ENCODE results near the gene TMEM273.

The TMEM273 gene

DNA sequence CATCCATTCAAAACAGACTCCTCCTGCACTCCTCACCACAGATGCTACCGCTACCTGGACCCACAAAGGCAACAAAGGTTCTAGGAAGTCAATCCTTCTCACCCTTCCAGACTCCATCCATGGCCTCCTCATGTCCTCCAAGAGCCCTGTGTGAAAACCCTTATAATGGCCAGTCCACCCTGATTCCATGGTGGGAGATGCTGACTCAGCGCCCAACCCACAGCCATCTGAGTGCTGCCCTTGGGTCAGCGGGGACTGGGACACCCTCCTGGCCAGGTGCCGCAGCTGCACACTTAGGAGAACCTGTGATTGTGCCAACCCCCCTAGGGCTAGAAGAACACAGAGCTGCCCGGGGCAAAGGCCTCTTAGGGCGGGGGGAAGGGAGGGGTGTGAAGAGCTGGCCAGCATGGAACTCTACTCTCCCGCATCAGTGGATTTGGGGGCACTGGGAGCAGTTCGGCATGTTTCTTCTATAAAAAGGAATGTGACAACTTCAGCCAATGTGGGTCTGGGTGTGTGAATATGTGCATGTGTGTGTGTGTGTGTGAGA lies 25.4 kb downstream of the TMEM273 start:
- FAIRE-seq: no peak

DNA sequence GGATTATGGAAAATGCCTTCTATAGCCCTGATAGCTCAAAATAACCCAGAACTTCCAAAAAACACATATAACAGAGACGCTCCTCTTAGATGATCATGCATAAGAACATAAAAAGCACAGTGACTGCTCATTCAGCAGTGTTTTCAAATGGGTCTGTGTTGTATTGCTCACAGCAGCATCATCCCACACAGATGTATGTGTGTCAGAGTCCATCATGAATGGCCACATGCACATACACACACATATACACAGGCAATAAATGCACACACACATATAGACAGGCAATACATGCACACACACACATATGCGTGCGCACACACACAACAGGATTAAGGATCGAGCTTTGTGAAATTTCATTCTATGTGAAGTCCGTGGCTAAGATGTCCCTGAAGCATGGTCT lies 26.1 kb downstream of the TMEM273 start:
- FAIRE-seq: no peak

DNA sequence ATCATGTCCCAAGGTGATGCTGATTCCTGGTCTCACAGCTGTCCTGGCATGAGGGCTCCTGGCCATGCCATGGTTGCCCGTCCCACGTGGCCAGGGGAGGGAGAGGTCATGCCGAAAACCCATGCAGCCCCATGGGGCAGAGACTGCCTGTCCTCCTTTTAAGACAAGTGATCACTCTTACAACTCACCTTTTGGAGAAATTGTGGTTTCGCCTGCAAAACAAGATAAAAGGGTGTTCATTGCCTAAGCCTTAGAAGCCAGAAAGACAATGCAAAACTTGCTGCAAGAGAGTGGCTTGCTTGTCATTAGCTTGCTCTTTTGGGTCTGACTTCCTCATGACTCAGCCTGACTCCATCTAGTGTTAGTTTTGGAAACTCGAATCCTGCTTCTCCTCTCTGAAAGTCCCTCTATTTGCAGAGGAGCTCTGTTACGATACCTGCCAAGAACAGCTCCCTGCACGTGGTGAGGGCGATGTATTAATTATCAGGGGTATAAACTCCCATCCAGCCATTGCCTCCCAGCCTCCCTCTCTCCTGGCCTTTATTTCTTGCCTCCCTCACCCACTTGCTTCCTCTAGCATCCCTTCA lies 26.7 kb downstream of the TMEM273 start:
- FAIRE-seq: no peak

DNA sequence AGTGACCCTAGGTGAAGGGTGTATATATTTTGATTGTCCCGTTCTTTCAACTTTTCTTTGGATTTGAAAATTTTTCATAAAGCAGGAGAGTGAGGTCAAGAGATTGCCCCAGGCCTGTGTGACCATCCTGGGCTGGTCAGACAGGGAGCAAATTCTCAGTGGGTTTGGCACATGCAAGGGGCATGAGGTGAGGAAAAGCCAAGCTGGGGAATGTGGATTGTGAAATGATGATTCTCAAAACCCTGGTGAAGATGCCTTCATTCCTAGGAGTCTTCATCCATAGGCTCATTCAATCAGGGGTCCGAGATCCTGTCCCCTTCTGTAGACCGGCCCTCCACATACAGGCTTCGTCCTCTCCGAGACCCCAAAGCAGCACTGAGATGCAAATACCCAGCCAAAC lies 27.4 kb downstream of the TMEM273 start:
- no peak for FAIRE-seq

DNA sequence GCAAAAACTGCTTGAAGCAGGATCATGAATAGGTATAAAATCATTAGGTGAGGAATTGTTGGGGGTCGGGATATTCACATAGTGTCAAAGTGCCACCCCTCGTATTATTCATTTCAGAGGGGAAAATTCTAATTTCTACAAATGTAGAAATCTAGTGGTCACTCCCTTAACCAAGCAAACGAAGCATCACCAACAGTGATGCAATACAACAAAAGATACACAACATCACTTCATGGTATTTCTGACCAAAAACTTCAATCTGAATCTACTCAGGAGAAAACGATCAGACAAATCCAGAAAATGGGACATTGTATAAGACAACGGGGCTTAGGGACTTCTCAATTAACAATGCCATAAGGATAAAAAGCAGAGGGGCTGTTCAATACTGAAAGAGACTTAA lies 28.1 kb downstream of the TMEM273 start:
- no peak for FAIRE-seq

DNA sequence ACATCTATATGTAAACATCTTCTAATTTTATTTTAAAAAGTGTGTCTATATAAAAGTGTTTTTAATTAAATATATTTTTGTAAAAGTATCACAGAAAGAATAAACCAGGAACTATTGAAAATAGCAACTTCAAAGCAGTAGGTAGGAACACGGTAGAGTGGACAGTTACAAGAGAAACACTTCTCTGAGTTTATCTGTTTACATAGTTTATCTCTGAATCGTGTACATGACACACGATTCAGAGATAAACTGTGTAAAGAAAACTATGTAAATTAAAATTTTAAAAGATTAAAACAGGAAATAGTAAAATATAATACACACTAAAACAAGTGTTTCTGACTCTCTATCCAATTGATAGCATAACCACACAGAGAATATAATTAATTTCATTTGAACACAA lies 29.3 kb downstream of the TMEM273 start:
- FAIRE-seq: no peak

DNA sequence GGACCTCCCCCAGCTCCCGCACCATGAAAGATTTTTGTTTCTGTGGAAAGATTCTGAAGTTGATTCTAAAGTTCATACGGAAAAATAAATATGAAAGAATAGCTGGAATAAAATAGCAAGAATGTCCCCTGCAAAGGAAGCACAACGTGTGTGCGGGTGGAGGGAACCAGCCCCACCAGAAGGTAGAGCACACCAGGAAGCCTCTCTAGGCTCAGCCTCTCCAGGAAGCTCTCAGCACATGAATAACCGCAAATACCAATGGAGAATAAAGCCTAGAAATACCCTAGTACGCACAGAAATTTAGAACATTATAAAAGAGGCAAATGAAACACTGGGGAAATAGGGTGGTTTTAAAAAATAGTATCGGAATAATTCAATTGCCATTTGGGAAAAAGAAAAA lies 29.8 kb downstream of the TMEM273 start:
- no peak for FAIRE-seq

DNA sequence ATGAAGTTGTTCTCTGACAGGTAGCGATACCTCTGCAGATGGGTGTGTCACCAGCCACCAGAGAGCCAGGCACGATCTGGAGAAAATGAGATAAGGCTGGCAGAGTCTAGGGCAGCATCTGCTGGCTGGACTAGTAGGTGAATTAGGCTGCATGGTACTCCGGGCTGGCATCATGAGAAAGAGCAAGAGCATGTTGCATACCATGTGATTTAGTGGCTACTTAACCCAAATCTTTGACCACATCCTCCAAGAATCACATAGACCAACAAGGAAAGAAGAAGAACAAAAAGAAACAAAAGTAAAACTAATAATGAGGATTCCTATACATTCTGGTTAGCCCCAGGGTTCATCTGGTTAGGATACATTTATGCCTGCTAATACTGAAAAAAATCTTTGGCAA lies 31.0 kb downstream of the TMEM273 start:
- no peak for FAIRE-seq

DNA sequence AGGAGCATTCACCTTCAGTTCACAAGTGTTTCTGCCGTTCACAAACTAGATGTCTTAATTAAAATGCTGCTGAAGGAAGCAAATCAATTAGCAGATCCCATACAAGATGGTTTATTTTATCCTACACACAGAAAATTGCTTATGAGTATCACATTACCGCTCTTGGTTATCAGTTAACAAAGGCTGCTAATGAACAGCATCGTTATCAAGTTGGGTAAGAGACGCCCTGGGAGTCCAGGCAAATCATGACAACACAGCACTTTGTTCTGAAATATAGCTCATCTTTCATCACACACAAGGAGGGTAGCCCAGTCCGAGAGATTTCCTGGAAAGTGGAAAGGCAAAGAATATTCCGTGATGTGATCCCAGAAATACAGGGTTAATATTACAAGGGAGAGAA lies 33.5 kb downstream of the TMEM273 start:
- no peak for FAIRE-seq

DNA sequence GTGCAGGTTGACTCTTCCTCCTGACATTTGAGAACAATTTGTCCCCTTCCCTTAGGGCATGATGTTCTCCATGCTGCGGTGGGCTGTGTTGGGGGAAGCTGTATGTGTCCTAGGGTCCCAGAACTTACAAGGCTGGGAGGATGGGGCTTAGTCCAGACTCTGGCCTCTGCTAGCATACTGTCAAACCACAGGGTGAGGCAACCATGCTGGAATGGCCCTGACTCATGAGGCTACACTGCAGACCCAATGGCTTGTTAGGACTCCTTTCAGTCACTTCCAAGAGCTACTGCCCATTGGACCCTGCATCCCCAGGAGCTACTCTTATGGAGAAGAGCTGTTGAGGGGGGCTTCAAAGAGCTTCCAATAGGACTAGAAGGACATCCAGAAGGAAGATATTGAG lies 34.2 kb downstream of the TMEM273 start:
- FAIRE-seq: no peak

DNA sequence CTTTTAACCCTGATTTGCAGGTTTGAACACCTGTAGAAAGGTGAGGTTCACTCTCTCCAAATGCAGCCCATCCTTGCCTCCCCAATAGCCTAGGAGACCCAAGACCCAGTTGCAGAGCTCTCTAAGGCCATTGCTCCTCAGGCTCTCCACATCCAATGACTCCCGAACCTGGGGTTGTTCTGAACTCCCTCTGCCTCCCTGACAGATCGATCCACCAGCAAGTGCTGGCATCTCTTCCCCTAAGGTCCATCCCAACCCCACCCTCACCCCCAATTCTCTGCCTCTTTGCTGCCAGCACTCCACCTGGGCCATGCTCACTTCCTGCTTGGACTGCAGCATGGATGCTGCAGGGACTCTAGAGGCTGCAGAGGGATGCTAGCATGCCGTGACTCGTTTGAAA lies 35.1 kb downstream of the TMEM273 start:
- no peak for FAIRE-seq

DNA sequence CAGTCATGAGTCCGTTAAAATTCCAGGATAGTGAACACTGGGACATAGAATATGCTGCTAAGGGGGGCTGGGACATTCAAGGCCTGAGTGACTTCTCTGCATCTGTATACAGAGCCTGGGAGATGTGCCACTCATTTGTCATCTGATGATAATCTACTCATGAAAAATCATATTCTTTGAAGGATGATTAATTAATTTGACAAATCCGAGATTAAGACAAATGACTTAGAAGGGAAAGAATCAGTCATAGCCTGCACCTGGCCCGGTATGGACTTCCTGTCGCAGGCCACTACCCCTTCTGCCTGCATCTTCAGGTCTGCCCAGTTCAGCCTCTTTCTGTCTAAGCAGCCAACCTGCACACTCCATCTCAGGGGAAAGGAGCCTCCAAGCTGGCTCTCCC lies 35.5 kb downstream of the TMEM273 start:
- FAIRE-seq: no peak

DNA sequence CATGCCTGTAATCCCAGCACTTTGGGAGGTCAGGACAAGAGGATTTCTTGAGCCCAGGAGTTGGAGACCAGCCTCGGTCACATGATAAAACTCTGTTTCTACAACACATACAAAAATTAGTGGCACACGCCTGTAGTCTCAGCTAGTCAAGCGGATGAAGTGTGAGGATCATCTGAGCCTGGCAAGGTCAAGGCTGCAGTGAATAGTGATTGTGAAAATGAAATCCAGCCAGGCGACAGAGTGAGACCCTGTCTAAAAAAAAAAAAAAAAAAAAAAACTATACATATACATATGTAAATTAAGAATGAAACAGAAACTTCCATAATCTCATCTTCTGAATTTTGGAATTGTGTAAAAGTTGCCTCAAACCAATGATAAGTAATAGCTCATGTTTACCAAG lies 36.2 kb downstream of the TMEM273 start:
- no peak for FAIRE-seq

DNA sequence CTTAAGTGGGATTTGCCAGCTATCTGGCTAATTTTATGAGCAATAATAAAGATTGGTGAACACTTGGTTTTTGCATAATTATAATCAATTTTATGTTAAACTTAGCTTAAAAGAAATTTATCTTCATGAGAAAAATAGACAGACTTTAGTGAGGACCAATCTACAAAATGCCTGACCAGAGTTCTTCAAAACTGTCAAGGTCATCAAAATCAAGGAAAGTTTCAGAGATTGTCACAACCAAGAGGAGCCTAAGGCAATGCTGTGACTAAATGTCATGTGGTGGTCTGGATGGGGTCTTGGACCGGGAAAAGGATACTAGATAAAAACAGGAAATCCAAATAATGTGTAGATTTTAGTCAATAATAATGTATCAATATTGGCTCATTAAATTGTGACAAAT lies 36.7 kb downstream of the TMEM273 start:
- no peak for FAIRE-seq

DNA sequence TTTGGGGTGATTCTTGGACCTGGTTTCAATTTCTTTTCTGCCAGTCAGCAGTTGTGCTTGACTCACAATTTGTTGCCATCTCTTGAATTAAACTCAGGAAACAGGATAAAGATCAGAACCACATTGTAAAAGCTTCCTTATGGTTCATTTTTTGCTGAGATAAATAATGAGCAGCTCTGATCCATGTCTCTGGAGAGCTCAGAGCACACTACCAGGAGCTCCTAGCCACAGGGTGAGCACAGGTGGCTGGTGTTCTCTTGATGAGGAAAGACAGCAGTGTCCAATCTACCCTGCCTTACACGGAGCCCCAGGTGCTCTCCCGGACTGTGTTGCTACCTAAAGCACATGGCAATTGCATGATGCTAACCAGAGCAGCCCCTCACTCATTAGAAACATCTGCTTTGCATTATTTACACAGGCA lies 37.2 kb downstream of the TMEM273 start:
- no peak for FAIRE-seq

DNA sequence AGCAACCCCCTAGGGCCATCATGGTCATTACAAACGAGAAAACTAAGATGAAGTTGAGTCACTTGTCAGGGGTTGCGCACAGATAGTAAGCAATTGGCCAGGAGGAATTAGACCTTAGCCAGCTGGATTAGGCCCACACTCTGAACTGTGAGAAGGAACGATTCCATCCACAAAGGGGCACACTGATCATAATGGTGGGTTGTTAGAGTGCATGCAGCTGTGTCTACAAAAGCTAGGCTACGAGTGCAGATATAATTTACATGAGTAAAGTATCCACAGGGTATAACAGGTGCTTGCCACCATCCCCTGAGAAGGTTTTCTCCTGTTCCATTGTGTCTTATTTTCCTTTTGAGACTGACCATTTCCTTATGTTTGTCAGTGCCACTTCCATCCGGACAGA lies 37.8 kb downstream of the TMEM273 start:
- no peak for FAIRE-seq

DNA sequence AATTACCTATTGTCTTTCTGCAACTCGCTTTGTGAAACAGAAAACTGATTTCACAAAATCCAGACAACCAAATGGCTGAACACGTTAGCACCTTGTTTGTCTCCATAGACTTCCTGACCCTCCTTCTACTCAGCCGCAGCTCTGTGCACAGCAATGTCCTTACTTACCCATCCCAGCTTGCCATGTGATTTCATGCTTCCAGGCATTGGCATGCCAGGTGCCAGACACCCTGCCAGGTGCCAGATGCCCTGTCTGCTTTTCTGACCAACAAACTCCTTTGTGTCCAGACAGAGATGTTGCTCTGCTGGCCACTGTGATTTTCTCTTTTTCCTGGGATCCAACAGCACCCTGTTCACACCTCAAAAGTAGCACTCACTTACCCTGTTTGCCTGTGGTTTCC lies 38.3 kb downstream of the TMEM273 start:
- FAIRE-seq: no peak

DNA sequence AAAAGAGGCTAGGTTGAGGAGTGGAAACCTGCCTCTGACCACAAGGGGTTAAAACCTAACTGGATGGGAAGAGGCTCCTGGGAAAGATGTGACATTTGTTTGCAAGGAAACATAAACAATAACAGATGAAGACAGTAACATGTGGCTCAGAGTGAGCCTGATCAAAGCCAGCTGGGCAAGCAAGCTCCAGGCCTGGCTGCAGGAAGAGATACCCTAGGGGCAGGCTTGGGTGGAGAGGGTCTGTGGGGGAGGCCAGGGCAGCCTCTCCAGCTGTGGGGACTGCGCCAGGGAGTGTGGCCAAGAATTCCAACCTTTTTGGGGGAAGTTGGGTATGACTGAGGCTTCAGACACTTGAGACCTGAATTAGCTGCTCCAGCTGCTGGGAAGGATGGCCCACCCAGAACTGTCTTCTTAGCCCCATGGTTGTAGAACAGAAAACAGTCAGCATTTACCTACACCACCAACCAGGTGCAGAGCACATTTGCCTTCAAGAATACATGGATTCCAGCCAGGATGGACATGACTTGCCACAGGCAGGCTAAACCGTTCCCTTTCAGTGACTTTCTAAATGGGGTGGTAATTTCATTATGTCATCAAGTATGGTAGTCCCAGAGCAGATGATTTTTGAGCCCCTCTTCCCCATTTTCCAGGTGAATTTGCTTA lies 44.0 kb downstream of the TMEM273 start:
- no peak for FAIRE-seq

DNA sequence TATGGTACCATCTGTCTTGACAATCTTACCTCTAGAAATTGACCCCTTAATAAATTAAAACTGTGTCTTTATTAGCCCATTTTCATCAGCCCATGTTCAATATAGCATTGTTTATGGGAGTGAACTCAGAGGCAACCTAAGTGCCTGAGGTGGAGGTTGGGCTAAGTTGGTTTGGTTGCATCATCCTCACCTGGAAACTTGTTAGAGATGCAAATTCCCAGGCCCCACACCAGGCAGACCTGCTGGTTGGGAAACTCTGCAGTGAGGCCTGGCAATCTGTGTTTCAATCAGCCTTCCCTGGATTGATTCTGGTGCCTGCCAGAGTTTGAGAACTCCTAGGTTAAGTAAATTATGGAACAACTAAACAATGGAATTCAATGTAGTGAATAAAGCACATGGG lies 44.9 kb downstream of the TMEM273 start:
- no peak for FAIRE-seq

DNA sequence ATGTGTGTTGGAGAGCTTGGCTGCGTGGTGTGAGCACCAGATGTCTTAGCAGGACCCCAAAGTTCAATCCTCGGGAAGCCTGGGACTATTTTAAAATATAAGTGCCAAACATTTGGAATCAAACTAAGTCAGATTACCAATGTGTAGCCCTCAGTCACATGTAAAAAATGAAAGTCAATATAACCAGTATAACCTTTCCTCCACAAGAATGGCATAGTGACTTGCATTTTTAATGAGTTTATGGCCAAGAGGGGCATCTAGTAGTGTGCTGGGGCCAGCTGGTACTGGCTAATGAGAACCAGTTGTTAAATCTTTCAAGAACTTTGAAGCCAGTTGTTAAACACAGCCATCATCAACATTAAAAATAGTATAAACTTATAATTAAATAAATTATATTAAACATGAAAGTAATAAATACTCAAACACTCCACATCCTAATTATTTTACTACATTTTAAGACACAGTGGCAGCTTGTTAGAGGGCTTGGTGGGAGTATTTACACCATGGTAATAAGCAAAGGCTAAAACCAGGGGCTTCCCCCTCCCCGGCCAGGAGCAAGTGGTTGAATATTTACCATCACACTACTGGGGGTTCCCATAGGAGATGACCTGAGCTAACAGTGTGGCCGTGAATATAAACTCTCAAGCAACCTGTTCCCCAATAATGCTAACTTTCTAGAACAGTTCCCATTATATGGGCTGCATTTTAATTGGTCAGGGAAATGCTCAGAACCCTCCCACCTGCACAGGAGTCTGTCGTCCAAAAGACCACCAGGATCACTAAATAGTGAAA lies 46.5 kb downstream of the TMEM273 start:
- FAIRE-seq: no peak

DNA sequence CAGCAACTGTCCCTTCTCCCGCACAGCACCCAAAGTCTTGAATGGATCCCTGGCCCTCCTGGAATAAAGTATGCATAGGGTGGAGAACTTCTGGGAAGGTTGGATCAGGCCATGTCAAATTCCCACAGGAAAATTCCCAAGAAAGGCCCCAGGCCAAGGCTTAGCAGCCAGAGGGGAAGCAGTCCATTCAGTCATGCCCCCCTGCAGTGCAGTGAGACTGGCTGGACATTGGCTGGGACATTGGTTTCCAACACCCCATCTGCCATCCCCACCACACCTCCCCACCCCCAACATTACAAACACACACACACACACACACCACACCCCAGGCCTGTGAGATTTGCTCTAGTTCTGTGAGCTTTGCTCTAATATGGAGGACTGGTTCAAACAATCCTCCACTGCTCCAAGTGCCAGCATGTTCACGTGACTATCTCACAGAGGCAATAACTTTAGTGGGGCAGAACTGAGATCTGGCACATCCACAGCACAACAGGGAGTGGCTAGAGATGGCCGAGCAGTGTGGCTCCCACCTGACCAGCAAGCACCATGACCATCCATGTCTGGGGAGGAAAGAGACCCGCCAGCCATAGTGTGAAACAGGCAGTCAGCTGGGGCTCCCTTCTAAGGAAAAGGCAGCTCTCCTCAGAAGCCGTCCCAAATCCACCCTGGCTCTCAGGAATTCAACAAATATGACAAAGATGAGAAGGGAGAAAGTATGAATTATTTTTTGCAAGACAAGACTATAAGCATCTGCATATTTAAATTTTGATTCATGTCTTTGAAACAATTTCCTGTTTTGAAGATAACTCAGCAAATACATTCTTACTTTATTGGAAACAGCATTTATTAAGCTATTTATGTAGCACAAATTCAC lies 47.6 kb downstream of the TMEM273 start:
- FAIRE-seq: no peak

DNA sequence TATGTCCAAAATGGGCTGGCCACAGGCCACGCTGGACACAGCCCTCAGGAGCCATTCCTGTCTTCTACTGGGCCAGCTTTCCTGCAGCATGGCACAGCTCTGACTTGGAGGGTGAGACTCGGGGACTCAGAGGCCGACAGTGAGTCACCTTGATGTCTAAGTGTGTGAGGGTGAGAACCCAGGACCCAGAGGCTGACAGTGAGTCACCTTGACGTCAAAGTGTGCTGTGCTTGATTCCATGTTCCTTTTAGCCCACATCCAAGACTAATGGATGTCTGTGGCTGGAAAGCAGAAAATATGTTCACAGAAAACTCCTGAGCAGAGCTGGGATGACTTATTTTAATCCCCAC lies 48.4 kb downstream of the TMEM273 start:
- FAIRE-seq: no peak
